T-helper 1 cell treated with Interleukin-12 subunit alpha and Interleukin-12 subunit beta and Interleukin-4 antibody, amounts not matched to agents 30 μg/mL and 1 μg/mL, for 36 hours (primary cell): ENCODE data around the gene REPS1.

Source experiments
- H3K27ac Mint-ChIP-seq: one replicate; pipeline ENCODE4 v1.8.0; 2021; ENCODE audit warnings: mild to moderate bottlenecking, mixed read lengths
- H3K27me3 Mint-ChIP-seq: one replicate; pipeline ENCODE4 v1.8.0; 2021; ENCODE audit warnings: low read depth, mixed read lengths
- H3K36me3 Mint-ChIP-seq: one replicate; pipeline ENCODE4 v1.8.0; 2021; ENCODE audit warnings: low read depth, mixed read lengths
- H3K4me1 Mint-ChIP-seq: one replicate; pipeline ENCODE4 v1.8.0; 2021; ENCODE audit warnings: low read depth, mixed read lengths
- H3K4me3 Mint-ChIP-seq: one replicate; pipeline ENCODE4 v1.8.0; 2021; ENCODE audit warnings: mild to moderate bottlenecking, moderate library complexity, mixed read lengths
- H3K9me3 Mint-ChIP-seq: one replicate; pipeline ENCODE4 v1.8.0; 2021; ENCODE audit warnings: mixed read lengths

The REPS1 gene

GRCh38 chr6:138970856-138971425 lies 17.1 kb downstream of the REPS1 start:
- Mint-ChIP-seq H3K9me3 (no peaks in the 10 kb centered on the region), H3K27ac (peak overlapping the region; percentile 5), H3K27me3 (no peaks in the 10 kb centered on the region), H3K36me3 (peaks cover 6% of the 10 kb centered on the region), H3K4me1 (peaks cover 37% of the 10 kb centered on the region), H3K4me3 (no peak overlapping the region)

GRCh38 chr6:138970159-138970558 lies 17.9 kb downstream of the REPS1 start:
- peaks cover 6% of the 10 kb centered on the region for H3K36me3 Mint-ChIP-seq
- no peak overlapping the region for H3K27ac Mint-ChIP-seq
- no peaks in the 10 kb centered on the region for H3K27me3 Mint-ChIP-seq
- H3K4me1 Mint-ChIP-seq: peaks cover 37% of the 10 kb centered on the region
- no peak overlapping the region for H3K4me3 Mint-ChIP-seq
- H3K9me3 Mint-ChIP-seq: no peaks in the 10 kb centered on the region

- Mint-ChIP-seq H3K9me3 (no peaks in the 10 kb centered on the region), H3K4me1 (peaks cover 20% of the 10 kb centered on the region), H3K36me3 (peaks cover 4% of the 10 kb centered on the region), H3K27ac (no peak overlapping the region), H3K4me3 (no peak overlapping the region), H3K27me3 (no peaks in the 10 kb centered on the region)
Measured at GRCh38 chr6:138966870-138967269, 21.2 kb downstream of the REPS1 start.

GRCh38 chr6:138965971-138966370 lies 22.1 kb downstream of the REPS1 start:
- peaks cover 11% of the 10 kb centered on the region for H3K4me1 Mint-ChIP-seq
- peaks cover 1% of the 10 kb centered on the region for H3K36me3 Mint-ChIP-seq
- H3K4me3 Mint-ChIP-seq: no peak overlapping the region
- H3K9me3 Mint-ChIP-seq: no peaks in the 10 kb centered on the region
- no peak overlapping the region for H3K27ac Mint-ChIP-seq
- H3K27me3 Mint-ChIP-seq: no peaks in the 10 kb centered on the region

GRCh38 chr6:138965291-138965874 lies 22.7 kb downstream of the REPS1 start:
- no peaks in the 10 kb centered on the region for H3K27me3 Mint-ChIP-seq
- no peak overlapping the region for H3K4me3 Mint-ChIP-seq
- H3K27ac Mint-ChIP-seq: no peak overlapping the region
- no peaks in the 10 kb centered on the region for H3K9me3 Mint-ChIP-seq
- H3K36me3 Mint-ChIP-seq: peaks cover 1% of the 10 kb centered on the region
- H3K4me1 Mint-ChIP-seq: peaks cover 7% of the 10 kb centered on the region

GRCh38 chr6:138964012-138964411 lies 24.0 kb downstream of the REPS1 start:
- H3K4me3 Mint-ChIP-seq: no peak overlapping the region
- peaks cover 11% of the 10 kb centered on the region for H3K4me1 Mint-ChIP-seq
- no peak overlapping the region for H3K27ac Mint-ChIP-seq
- no peaks in the 10 kb centered on the region for H3K27me3 Mint-ChIP-seq
- H3K36me3 Mint-ChIP-seq: no peaks in the 10 kb centered on the region
- H3K9me3 Mint-ChIP-seq: no peaks in the 10 kb centered on the region

- Mint-ChIP-seq H3K27me3 (no peaks in the 10 kb centered on the region), H3K9me3 (no peaks in the 10 kb centered on the region), H3K4me1 (peaks cover 15% of the 10 kb centered on the region), H3K27ac (no peak overlapping the region), H3K36me3 (no peaks in the 10 kb centered on the region), H3K4me3 (no peak overlapping the region)
Measured at GRCh38 chr6:138963531-138963930, 24.5 kb downstream of the REPS1 start.

GRCh38 chr6:138963119-138963518 lies 24.9 kb downstream of the REPS1 start:
- Mint-ChIP-seq H3K36me3 (no peaks in the 10 kb centered on the region), H3K9me3 (no peaks in the 10 kb centered on the region), H3K27ac (no peak overlapping the region), H3K4me3 (no peak overlapping the region), H3K4me1 (peaks cover 19% of the 10 kb centered on the region), H3K27me3 (no peaks in the 10 kb centered on the region)

- Mint-ChIP-seq H3K27ac (no peak overlapping the region), H3K9me3 (no peaks in the 10 kb centered on the region), H3K27me3 (no peaks in the 10 kb centered on the region), H3K36me3 (peaks cover 2% of the 10 kb centered on the region), H3K4me1 (peaks cover 37% of the 10 kb centered on the region), H3K4me3 (no peak overlapping the region)
Measured at GRCh38 chr6:138959521-138959920, 28.5 kb downstream of the REPS1 start.

- Mint-ChIP-seq H3K27ac (no peak overlapping the region), H3K4me3 (no peak overlapping the region), H3K4me1 (peaks cover 37% of the 10 kb centered on the region), H3K27me3 (no peaks in the 10 kb centered on the region), H3K36me3 (peaks cover 6% of the 10 kb centered on the region), H3K9me3 (peaks cover 6% of the 10 kb centered on the region)
Measured at GRCh38 chr6:138958595-138958994, 29.5 kb downstream of the REPS1 start.

GRCh38 chr6:138957903-138958302 lies 30.1 kb downstream of the REPS1 start:
- Mint-ChIP-seq H3K4me3 (no peak overlapping the region), H3K9me3 (peaks cover 6% of the 10 kb centered on the region)

GRCh38 chr6:138957484-138957883 lies 30.6 kb downstream of the REPS1 start:
- Mint-ChIP-seq H3K27me3 (no peaks in the 10 kb centered on the region), H3K4me3 (no peak overlapping the region), H3K9me3 (peaks cover 6% of the 10 kb centered on the region), H3K36me3 (peaks cover 11% of the 10 kb centered on the region), H3K27ac (no peak overlapping the region), H3K4me1 (peaks cover 44% of the 10 kb centered on the region)

More at GRCh38 chr6:138957903-138958302, 30.1 kb downstream of the REPS1 start:
- H3K27ac Mint-ChIP-seq: no peak overlapping the region
- peaks cover 44% of the 10 kb centered on the region for H3K4me1 Mint-ChIP-seq
- H3K27me3 Mint-ChIP-seq: no peaks in the 10 kb centered on the region
- H3K36me3 Mint-ChIP-seq: peaks cover 11% of the 10 kb centered on the region

- Mint-ChIP-seq H3K27me3 (no peaks in the 10 kb centered on the region), H3K9me3 (peaks cover 6% of the 10 kb centered on the region), H3K4me1 (peaks cover 44% of the 10 kb centered on the region), H3K36me3 (peaks cover 11% of the 10 kb centered on the region), H3K27ac (no peak overlapping the region), H3K4me3 (no peak overlapping the region)
Measured at GRCh38 chr6:138956244-138956924, 31.7 kb downstream of the REPS1 start.

GRCh38 chr6:138955262-138955661 lies 32.8 kb downstream of the REPS1 start:
- no peak overlapping the region for H3K4me3 Mint-ChIP-seq
- H3K9me3 Mint-ChIP-seq: peaks cover 6% of the 10 kb centered on the region
- H3K4me1 Mint-ChIP-seq: peaks cover 44% of the 10 kb centered on the region
- H3K27ac Mint-ChIP-seq: no peak overlapping the region
- peaks cover 11% of the 10 kb centered on the region for H3K36me3 Mint-ChIP-seq
- no peaks in the 10 kb centered on the region for H3K27me3 Mint-ChIP-seq

- Mint-ChIP-seq H3K4me1 (peaks cover 38% of the 10 kb centered on the region), H3K9me3 (peaks cover 6% of the 10 kb centered on the region), H3K27ac (no peak overlapping the region), H3K27me3 (no peaks in the 10 kb centered on the region), H3K36me3 (peaks cover 11% of the 10 kb centered on the region), H3K4me3 (no peak overlapping the region)
Measured at GRCh38 chr6:138953451-138953850, 34.6 kb downstream of the REPS1 start.
